Heart left ventricle (tissue), 13 donors: Measurements from ENCODE around the gene NUP155.

Experiments used
- CTCF ChIP-seq, 12 donors: fragments of 200-600 bp; sonication (generic) in 4 of 12; IDR thresholded peaks; one replicate each; pipeline versions ENCODE4 v1.5.0 to v1.8.0; 2018 to 2022; ENCODE audit warnings: antibody characterized with exemption in 12 of 12, mild to moderate bottlenecking in 5 of 12
- POLR2A ChIP-seq, 2 donors: fragments of 450-650 bp; IDR thresholded peaks; one replicate each; pipeline ENCODE4 v1.6.1; 2017; ENCODE audit warnings: antibody characterized with exemption in 2 of 2, mild to moderate bottlenecking in 2 of 2, moderate library complexity in 2 of 2
- donor health status: ischemic (EF 13 %, LVEDD 7.1; RV severe dilation, severe dysfunction).
- donor health status: DM: no; HTN: yes; CAD: no.
- donor health status: DM: no; HTN: no; CAD: no.
- donor health status: ischemic (EF 25% LVEDD 6.9; RV normal size, moderate dysfunction).
- donor health status: ischemic (EF 25% LVEDD 5.7; RV mildly dilated, moderate dysfunction).
- donor health status: ischemic (EF 35%, LVEDD 5.7; RV mildly dilated, moderate dysfunction).
- donor health status: nonischemic (EF 11% LVEDD 7.7; RV severe dilation, severe dysfunction).
- donor health status: DM: yes; HTN: yes; CAD: no.
- donor health status: PGD.
- donor health status: ischemic (EF 29% LVEDD 5.4; RV normal size, mild dysfunction).
- donor health status: nonischemic (EF 23%, LVEDD 6.1; RV moderate dilation, normal function).

- TF ChIP-seq CTCF (IDR thresholded peaks at IDR 0.05) = no peak
- TF ChIP-seq POLR2A (IDR thresholded peaks at IDR 0.05) = no peak
Measured at GRCh38 chr5:37275511-37275910, 95.4 kb downstream of the NUP155 start.
